OCI-LY7 (cell line): ENCODE measurements around the gene TMEM109.

Experiments
- CTCF ChIP-seq: fragments of 200-600 bp; sonication (generic); conservative IDR thresholded peaks from 2 replicates; pipeline ENCODE4 v1.5.1; 2014; ENCODE audit warnings: mild to moderate bottlenecking, antibody characterized with exemption, low read length, moderate library complexity, mixed read lengths
- EZH2phosphoT487 ChIP-seq: fragments of 200-600 bp; sonication (generic); IDR thresholded peaks from 2 replicates; pipeline ENCODE4 v1.6.1; 2018; ENCODE audit warnings: low read depth, borderline replicate concordance, mild to moderate bottlenecking, mixed run types, antibody characterized with exemption, low read length, moderate library complexity, mixed read lengths

- TF ChIP-seq CTCF: no peak
- no peak for TF ChIP-seq EZH2phosphoT487
These were observed 37.6 kb downstream of the TMEM109 start for GRCh38 chr11:60951606-60951903.
